Neural cell (in vitro differentiated cells): Measurements from ENCODE around the gene DCLK1. TPM values are rescaled to one million over a fixed set of nuclear protein-coding genes. Genes with fewer than 3 reads are reported as not detected.

Source experiments
- H2AFZ ChIP-seq: fragments of 200-600, 300-800 bp; sonication (generic), shearing (Covaris generic); 2 replicates; pipeline ENCODE4 v1.6.0; 2014; ENCODE audit warnings: low read depth, mild to moderate bottlenecking, antibody characterized with exemption, low read length, moderate library complexity
- H3F3A ChIP-seq: fragments of 200-600 bp; shearing (Covaris generic); 2 replicates; pipeline ENCODE4 v1.6.1; 2016; ENCODE audit warnings: mild to moderate bottlenecking, moderate library complexity, mixed read lengths, antibody characterized with exemption, low read length; ENCODE audit not compliant: insufficient read depth, poor library complexity, severe bottlenecking
- H3K27ac ChIP-seq: fragments of 200-600, 300-800 bp; sonication (generic), shearing (Covaris generic); 2 replicates; pipeline ENCODE4 v1.5.1; 2014; ENCODE audit warnings: mild to moderate bottlenecking, low read length, moderate library complexity
- H3K27me3 ChIP-seq: fragments of 300-800, 200-600 bp; sonication (generic), shearing (Covaris generic); 2 replicates; pipeline ENCODE4 v1.6.0; 2014; ENCODE audit warnings: mild to moderate bottlenecking, low read depth, low read length, moderate library complexity; ENCODE audit not compliant: insufficient read depth
- H3K36me3 ChIP-seq: fragments of 300-800, 200-600 bp; sonication (generic), shearing (Covaris generic); 2 replicates; pipeline ENCODE4 v1.5.1; 2014; ENCODE audit warnings: mild to moderate bottlenecking, antibody characterized with exemption, low read length, moderate library complexity; ENCODE audit not compliant: insufficient read depth
- H3K4me2 ChIP-seq: fragments of 300-800, 200-600 bp; sonication (generic), shearing (Covaris generic); 2 replicates; pipeline ENCODE4 v1.6.0; 2014; ENCODE audit warnings: mild to moderate bottlenecking, low read length
- H3K4me3 ChIP-seq: fragments of 300-800, 200-600 bp; sonication (generic), shearing (Covaris generic); 2 replicates; pipeline ENCODE4 v1.5.1; 2014; ENCODE audit warnings: mild to moderate bottlenecking, low read length, moderate library complexity
- H3K79me2 ChIP-seq: fragments of 200-600 bp; shearing (Covaris generic); replicated peaks from 2 replicates; pipeline ENCODE4 v1.6.0; 2014; ENCODE audit warnings: mild to moderate bottlenecking, low read length, moderate library complexity; ENCODE audit not compliant: insufficient read depth
- H3K9ac ChIP-seq: fragments of 300-800, 200-600 bp; sonication (generic), shearing (Covaris generic); 2 replicates; pipeline ENCODE4 v1.6.1; 2016; ENCODE audit warnings: mild to moderate bottlenecking, low read length, mixed read lengths
- H3K9me2 ChIP-seq: fragments of 200-600 bp; shearing (Covaris generic); 2 replicates; pipeline ENCODE4 v1.6.1; 2016; ENCODE audit warnings: mild to moderate bottlenecking, low read length, mixed read lengths; ENCODE audit not compliant: insufficient read depth
- H3K9me3 ChIP-seq: fragments of 200-600, 300-800 bp; sonication (generic), shearing (Covaris generic); 2 replicates; pipeline ENCODE4 v1.6.1; 2016; ENCODE audit warnings: mild to moderate bottlenecking, mixed run types, low read length, moderate library complexity, mixed read lengths
- H4K20me1 ChIP-seq: fragments of 200-600 bp; shearing (Covaris generic); 2 replicates; pipeline ENCODE4 v1.6.1; 2016; ENCODE audit warnings: mild to moderate bottlenecking, mixed run types; ENCODE audit not compliant: insufficient read depth
- EP300 ChIP-seq: fragments of 450-650 bp; conservative IDR thresholded peaks from 2 replicates; pipeline ENCODE4 v1.6.1; 2014; ENCODE audit warnings: antibody characterized with exemption, mild to moderate bottlenecking, moderate library complexity; ENCODE audit not compliant: poor library complexity, severe bottlenecking
- EZH2 ChIP-seq: fragments of 200-600, 300-800 bp; shearing (Covaris generic), sonication (generic); IDR thresholded peaks from 2 replicates; pipeline ENCODE4 v1.6.1; 2014; ENCODE audit warnings: antibody characterized with exemption, low read length, borderline replicate concordance, mild to moderate bottlenecking; ENCODE audit not compliant: insufficient read depth, poor library complexity, severe bottlenecking
- MXI1 ChIP-seq: fragments of 450-650 bp; conservative IDR thresholded peaks from 2 replicates; pipeline ENCODE4 v1.6.1; 2014; ENCODE audit warnings: antibody characterized with exemption, mild to moderate bottlenecking; ENCODE audit not compliant: poor library complexity, severe bottlenecking
- POLR2AphosphoS5 ChIP-seq: IDR thresholded peaks from 2 replicates; pipeline ENCODE4 v1.6.1; 2012
- RAD21 ChIP-seq: fragments of 450-650 bp; conservative IDR thresholded peaks from 2 replicates; pipeline ENCODE4 v1.6.1; 2014; ENCODE audit warnings: antibody characterized with exemption, mild to moderate bottlenecking, moderate library complexity
- SMC3 ChIP-seq: fragments of 450-650 bp; conservative IDR thresholded peaks from 2 replicates; pipeline ENCODE4 v1.6.1; 2014; ENCODE audit warnings: antibody characterized with exemption, mild to moderate bottlenecking, moderate library complexity; ENCODE audit not compliant: poor library complexity
- TAF1 ChIP-seq: IDR thresholded peaks from 2 replicates; pipeline ENCODE4 v1.6.1; 2012; ENCODE audit warnings: low read depth
- polyA plus RNA-seq: library from polyadenylated mRNA; depleted of rRNA; stranded (reverse); fragments of >200 nt; gene quantifications from 2 replicates; pipeline ENCODE4 v1.2.3, GENCODE V29; 2014
- TF ChIP-seq, protein P1 (sequence below): fragments of 450-650 bp; IDR thresholded peaks from 2 replicates; pipeline ENCODE4 v1.5.1; 2014; ENCODE audit warnings: antibody characterized with exemption, mild to moderate bottlenecking, moderate library complexity; ENCODE audit not compliant: poor library complexity, severe bottlenecking
- TF ChIP-seq, protein P2 (sequence below): IDR thresholded peaks from 2 replicates; pipeline ENCODE4 v1.6.1; 2012; ENCODE audit warnings: borderline replicate concordance

The DCLK1 gene
- polyA plus RNA-seq, 1 donor from 2014 or later, result 124 TPM

DNA sequence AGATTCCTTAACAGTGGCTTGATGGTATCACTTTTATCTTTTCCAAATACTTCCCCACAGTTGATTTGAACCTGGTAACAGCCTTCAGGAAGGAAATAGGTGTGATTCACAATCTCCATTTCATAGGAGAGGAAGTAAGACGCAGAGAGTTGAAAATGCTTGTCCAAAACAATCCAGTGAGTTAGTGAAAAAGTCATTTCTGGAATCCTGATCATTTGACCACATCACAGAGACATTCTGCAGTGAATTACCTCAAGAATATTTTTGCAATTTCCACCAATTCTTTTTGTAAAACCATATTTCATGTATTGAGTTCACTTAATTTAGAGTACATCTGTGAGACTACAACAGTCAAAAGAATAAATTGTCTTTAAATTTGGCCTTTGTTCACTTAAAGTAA, 292.8 kb downstream of the DCLK1 start:
- Histone ChIP-seq H3F3A (no peaks in the 10 kb centered on the region), H3K79me2 (no peaks in the 10 kb centered on the region), H3K4me2 (no peak overlapping the region), H3K27ac (no peak overlapping the region), H3K9me3 (no peaks in the 10 kb centered on the region), H3K9me2 (no peaks in the 10 kb centered on the region), H3K4me3 (no peak overlapping the region), H3K27me3 (no peaks in the 10 kb centered on the region), H3K9ac (no peak overlapping the region), H4K20me1 (no peaks in the 10 kb centered on the region), H2AFZ (no peak overlapping the region), H3K36me3 (peaks cover 19% of the 10 kb centered on the region)
- TF ChIP-seq EP300 (no peak), SMC3 (no peak), RAD21 (no peak)
- TF ChIP-seq, protein P1, sequence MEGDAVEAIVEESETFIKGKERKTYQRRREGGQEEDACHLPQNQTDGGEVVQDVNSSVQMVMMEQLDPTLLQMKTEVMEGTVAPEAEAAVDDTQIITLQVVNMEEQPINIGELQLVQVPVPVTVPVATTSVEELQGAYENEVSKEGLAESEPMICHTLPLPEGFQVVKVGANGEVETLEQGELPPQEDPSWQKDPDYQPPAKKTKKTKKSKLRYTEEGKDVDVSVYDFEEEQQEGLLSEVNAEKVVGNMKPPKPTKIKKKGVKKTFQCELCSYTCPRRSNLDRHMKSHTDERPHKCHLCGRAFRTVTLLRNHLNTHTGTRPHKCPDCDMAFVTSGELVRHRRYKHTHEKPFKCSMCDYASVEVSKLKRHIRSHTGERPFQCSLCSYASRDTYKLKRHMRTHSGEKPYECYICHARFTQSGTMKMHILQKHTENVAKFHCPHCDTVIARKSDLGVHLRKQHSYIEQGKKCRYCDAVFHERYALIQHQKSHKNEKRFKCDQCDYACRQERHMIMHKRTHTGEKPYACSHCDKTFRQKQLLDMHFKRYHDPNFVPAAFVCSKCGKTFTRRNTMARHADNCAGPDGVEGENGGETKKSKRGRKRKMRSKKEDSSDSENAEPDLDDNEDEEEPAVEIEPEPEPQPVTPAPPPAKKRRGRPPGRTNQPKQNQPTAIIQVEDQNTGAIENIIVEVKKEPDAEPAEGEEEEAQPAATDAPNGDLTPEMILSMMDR, result no peak

DNA sequence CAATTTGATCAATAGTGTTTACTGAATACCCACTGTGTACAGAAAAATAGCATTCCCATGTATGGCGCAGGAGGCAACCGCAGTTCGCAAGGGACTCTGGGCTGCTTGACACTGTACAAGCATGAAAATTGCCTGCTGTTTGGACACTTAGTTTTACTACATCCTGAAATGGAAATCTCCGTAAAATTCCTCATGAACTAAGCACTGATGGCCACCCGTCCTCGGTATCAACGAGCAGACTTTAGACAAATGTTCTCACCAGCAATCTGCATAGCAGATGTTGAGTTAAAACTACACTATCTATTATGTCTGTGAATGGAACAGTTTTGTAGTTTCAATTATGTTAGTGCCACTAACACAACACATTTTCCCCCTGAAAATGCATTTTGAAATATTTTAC, 294.7 kb downstream of the DCLK1 start:
- no peak overlapping the region for H3K9ac ChIP-seq
- TF ChIP-seq EZH2, result no peak
- TF ChIP-seq, protein P1, result no peak
- no peak for TF ChIP-seq SMC3
- no peak for TF ChIP-seq EP300
- TF ChIP-seq POLR2AphosphoS5, result no peak
- no peak for TF ChIP-seq MXI1
- TF ChIP-seq TAF1, result no peak
- no peak for TF ChIP-seq RAD21
- TF ChIP-seq, protein P2, sequence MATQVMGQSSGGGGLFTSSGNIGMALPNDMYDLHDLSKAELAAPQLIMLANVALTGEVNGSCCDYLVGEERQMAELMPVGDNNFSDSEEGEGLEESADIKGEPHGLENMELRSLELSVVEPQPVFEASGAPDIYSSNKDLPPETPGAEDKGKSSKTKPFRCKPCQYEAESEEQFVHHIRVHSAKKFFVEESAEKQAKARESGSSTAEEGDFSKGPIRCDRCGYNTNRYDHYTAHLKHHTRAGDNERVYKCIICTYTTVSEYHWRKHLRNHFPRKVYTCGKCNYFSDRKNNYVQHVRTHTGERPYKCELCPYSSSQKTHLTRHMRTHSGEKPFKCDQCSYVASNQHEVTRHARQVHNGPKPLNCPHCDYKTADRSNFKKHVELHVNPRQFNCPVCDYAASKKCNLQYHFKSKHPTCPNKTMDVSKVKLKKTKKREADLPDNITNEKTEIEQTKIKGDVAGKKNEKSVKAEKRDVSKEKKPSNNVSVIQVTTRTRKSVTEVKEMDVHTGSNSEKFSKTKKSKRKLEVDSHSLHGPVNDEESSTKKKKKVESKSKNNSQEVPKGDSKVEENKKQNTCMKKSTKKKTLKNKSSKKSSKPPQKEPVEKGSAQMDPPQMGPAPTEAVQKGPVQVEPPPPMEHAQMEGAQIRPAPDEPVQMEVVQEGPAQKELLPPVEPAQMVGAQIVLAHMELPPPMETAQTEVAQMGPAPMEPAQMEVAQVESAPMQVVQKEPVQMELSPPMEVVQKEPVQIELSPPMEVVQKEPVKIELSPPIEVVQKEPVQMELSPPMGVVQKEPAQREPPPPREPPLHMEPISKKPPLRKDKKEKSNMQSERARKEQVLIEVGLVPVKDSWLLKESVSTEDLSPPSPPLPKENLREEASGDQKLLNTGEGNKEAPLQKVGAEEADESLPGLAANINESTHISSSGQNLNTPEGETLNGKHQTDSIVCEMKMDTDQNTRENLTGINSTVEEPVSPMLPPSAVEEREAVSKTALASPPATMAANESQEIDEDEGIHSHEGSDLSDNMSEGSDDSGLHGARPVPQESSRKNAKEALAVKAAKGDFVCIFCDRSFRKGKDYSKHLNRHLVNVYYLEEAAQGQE, result no peak
- H3K79me2 ChIP-seq, result no peaks in the 10 kb centered on the region
- no peak overlapping the region for H3K4me2 ChIP-seq
- no peaks in the 10 kb centered on the region for H3K27me3 ChIP-seq
- no peak overlapping the region for H3K27ac ChIP-seq
- no peaks in the 10 kb centered on the region for H3K9me3 ChIP-seq
- no peaks in the 10 kb centered on the region for H3K9me2 ChIP-seq
- H4K20me1 ChIP-seq, result no peaks in the 10 kb centered on the region
- H3F3A ChIP-seq, result no peaks in the 10 kb centered on the region
- H3K4me3 ChIP-seq, result no peak overlapping the region
- H2AFZ ChIP-seq, result no peak overlapping the region
- H3K36me3 ChIP-seq, result peaks cover 23% of the 10 kb centered on the region
